Measurements from ENCODE around the gene TCF15.

Gene TCF15

DNA sequence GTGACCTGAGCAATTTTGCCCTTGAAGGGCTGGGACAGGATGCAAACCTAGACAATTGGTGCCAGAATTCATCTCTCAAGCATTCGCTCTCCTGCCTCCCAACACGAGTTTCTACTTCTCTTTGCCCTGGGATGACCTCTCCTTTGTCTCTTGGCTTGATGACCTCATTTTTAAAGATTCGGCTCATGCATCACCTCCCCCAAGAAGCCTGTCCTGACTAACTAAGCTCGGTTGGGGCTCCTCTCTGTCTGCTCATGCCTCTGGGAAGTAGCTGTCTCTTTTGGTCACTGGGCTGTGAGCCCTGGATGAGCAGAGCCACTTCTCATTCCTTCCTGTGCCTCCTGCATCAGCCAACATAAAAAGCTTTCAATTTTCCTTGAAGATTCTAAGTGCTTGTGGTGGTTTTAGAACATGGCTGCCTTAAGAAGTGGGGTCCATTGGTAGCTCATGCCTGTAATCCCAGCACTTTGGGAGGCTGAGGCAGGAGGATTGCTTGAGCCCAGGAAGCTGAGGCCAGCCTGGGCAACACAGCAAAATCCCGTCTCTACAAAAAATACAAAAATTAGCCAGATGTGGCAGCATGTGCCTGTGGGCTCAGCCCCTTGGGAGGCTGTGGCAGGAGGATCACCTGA is 11.1 kb upstream of the TCF15 start:
- TF ChIP-seq, protein P1, sequence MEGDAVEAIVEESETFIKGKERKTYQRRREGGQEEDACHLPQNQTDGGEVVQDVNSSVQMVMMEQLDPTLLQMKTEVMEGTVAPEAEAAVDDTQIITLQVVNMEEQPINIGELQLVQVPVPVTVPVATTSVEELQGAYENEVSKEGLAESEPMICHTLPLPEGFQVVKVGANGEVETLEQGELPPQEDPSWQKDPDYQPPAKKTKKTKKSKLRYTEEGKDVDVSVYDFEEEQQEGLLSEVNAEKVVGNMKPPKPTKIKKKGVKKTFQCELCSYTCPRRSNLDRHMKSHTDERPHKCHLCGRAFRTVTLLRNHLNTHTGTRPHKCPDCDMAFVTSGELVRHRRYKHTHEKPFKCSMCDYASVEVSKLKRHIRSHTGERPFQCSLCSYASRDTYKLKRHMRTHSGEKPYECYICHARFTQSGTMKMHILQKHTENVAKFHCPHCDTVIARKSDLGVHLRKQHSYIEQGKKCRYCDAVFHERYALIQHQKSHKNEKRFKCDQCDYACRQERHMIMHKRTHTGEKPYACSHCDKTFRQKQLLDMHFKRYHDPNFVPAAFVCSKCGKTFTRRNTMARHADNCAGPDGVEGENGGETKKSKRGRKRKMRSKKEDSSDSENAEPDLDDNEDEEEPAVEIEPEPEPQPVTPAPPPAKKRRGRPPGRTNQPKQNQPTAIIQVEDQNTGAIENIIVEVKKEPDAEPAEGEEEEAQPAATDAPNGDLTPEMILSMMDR (IDR thresholded peaks at IDR 0.05; ENCODE audit: insufficient read depth, low read length, poor library complexity, severe bottlenecking): no peak
- no peak for DNase-seq (ENCODE audit: extremely low read depth, insufficient read length)
- H3K36me3 ChIP-seq (ENCODE audit: control insufficient read depth, insufficient read depth, low read length): no peaks in the 10 kb centered on the region
- no peak overlapping the region for H3K4me3 ChIP-seq (replicated peaks; ENCODE audit: low read depth, low read length)
- H3K27me3 ChIP-seq (replicated peaks; ENCODE audit: control insufficient read depth, insufficient read depth, low read length): no peaks in the 10 kb centered on the region; the same call in none of the 2 replicates

DNA sequence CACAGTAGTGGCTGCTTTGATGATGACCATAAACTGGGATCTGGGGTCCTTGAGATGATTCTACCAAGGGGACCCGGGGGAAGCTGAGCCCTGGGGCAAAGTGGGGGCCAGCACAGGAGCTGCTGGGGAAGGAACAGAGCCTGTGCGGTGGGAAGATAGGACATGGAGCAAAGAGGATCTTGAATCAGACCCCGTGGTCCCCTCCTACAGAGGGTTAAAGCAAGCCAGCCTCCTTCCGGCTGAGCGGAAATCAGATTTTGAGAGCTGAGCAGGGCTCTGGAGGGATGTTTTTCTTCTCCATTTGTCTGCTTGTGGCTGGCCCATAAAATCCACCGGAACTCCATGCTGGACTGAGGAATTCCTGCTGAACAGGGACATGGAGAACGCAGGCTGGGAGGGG is 10.1 kb upstream of the TCF15 start:
- H3K36me3 ChIP-seq (ENCODE audit: control insufficient read depth, insufficient read depth, low read length): no peaks in the 10 kb centered on the region
- H3K27me3 ChIP-seq (replicated peaks; ENCODE audit: control insufficient read depth, insufficient read depth, low read length): no peaks in the 10 kb centered on the region; the same call in none of the 2 replicates
- no peak overlapping the region for H3K4me3 ChIP-seq (replicated peaks; ENCODE audit: low read depth, low read length)
- DNase-seq (ENCODE audit: extremely low read depth, insufficient read length): no peak
- TF ChIP-seq, protein P1 (IDR thresholded peaks at IDR 0.05; ENCODE audit: insufficient read depth, low read length, poor library complexity, severe bottlenecking): no peak

DNA sequence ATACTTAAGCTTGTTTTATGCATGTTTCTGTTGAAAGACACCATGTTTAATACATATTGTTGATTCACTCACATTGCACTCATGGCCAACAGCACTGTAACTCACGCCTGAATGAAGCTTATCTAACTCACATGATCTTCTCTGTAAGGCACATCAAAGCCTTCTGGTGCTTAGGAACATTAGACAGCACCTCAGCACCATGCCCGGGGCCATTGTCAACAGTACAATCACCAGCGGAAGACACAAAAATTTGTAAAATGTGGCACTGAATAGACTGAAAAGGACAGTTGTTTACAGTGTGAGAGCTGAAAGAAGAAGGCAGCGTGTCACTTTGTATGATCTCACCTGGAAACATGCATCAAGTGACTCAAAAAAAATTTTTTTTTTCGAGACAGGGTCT is 8.9 kb upstream of the TCF15 start:
- no peaks in the 10 kb centered on the region; the same call in none of the 2 replicates for H3K27me3 ChIP-seq (replicated peaks; ENCODE audit: control insufficient read depth, insufficient read depth, low read length)
- TF ChIP-seq, protein P1 (IDR thresholded peaks at IDR 0.05; ENCODE audit: insufficient read depth, low read length, poor library complexity, severe bottlenecking): no peak
- no peaks in the 10 kb centered on the region for H3K36me3 ChIP-seq (ENCODE audit: control insufficient read depth, insufficient read depth, low read length)
- DNase-seq (ENCODE audit: extremely low read depth, insufficient read length): no peak
- H3K4me3 ChIP-seq (replicated peaks; ENCODE audit: low read depth, low read length): no peak overlapping the region

DNA sequence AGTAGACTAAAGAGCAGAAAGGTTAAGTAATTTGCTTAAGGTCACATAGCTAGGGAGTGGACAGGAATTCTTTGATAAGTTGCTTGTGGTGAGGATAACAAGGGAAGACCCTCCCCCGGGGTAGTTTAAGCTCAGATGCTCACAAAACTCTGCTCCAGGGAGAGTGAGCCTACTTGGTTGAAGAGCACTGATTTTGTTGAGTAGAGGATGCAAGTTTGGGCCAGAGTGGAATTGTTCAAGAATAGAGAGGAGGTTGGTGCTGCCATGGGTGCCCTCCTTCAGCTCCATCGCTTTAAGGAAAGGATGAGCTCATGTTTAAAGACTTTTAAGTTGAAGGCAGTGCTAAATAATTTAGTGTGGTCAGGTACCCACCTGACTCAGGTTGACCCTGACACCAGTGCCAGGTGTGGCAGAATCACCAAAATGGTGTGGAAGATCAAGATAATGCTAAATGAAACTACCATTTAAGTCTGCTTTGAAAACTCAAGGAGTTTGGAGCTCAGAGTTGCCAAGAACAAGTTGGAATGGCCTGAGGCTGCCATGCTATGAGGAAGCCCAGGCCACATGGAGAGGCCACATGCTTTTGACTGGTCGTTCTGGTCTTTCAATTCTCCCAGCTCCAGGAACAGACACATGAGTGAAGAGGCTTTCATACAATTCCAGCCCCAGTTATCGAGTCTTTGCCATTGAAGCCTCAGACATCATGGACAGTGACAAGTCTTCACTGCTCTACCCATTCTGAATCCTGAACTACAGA is 8.0 kb upstream of the TCF15 start:
- H3K4me3 ChIP-seq (replicated peaks; ENCODE audit: low read depth, low read length): no peak overlapping the region
- TF ChIP-seq, protein P1 (IDR thresholded peaks at IDR 0.05; ENCODE audit: insufficient read depth, low read length, poor library complexity, severe bottlenecking): no peak
- no peak for DNase-seq (ENCODE audit: extremely low read depth, insufficient read length)
- peaks cover 1% of the 10 kb centered on the region for H3K27me3 ChIP-seq (replicated peaks; ENCODE audit: control insufficient read depth, insufficient read depth, low read length)
- H3K36me3 ChIP-seq (ENCODE audit: control insufficient read depth, insufficient read depth, low read length): no peaks in the 10 kb centered on the region

DNA sequence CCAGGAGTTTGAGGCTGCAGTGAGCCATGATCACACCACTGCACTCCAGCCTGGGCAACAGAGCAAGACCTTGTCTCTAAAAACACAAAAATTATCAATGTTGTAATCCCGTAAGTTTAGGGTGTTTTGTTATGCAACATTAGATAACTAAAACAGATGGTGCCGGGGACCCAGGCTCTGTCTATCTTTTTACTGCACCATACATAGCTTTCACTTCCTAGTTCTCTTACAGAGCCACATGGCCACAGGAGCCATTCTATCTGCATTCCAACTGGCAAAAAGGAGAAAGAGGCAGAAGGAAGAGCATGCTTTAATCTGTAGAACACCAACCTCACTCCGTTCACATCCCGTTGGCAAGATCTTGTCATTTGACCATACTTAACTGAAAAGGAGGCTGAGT is 5.4 kb upstream of the TCF15 start:
- TF ChIP-seq, protein P1 (IDR thresholded peaks at IDR 0.05; ENCODE audit: insufficient read depth, low read length, poor library complexity, severe bottlenecking): no peak
- no peak for DNase-seq (ENCODE audit: extremely low read depth, insufficient read length)
- Histone ChIP-seq H3K27me3 (replicated peaks; ENCODE audit: control insufficient read depth, insufficient read depth, low read length) (peaks cover 1% of the 10 kb centered on the region; the same call in 1 of the 2 replicates), H3K4me3 (replicated peaks; ENCODE audit: low read depth, low read length) (no peak overlapping the region), H3K36me3 (ENCODE audit: control insufficient read depth, insufficient read depth, low read length) (no peaks in the 10 kb centered on the region)

All from GM06990 (cell line).